HepG2 (cell line): Measurements from ENCODE around the gene LIPE. TPM values are rescaled to one million over a fixed set of nuclear protein-coding genes. Genes with fewer than 3 reads are reported as not detected.
A peak's percentile ranks its signal among the peaks of the same experiment; 100 is the strongest.

ENCODE experiments used
- ADNP ChIP-seq: sonication (generic); formaldehyde crosslinking; IDR thresholded peaks from 2 replicates; pipeline ENCODE4 v1.4.0; 2020; ENCODE audit warnings: missing genetic modification reagents
- ASH2L ChIP-seq: fragments of 300-600, 200-600 bp; sonication (generic); IDR thresholded peaks from 2 replicates; pipeline ENCODE4 v1.7.0; 2017; ENCODE audit warnings: low read depth, mild to moderate bottlenecking, moderate library complexity, mixed read lengths, low read length; ENCODE audit not compliant: insufficient read length
- ATF7 ChIP-seq, 2 experiments: fragments of 450-650 bp in 1 of 2; sonication (generic) in 1 of 2; formaldehyde crosslinking in 1 of 2; IDR thresholded peaks; 2 replicates each; pipeline versions ENCODE4 v1.4.0 to v1.6.1; 2016 to 2020; ENCODE audit warnings: antibody characterized with exemption in 1 of 2, mild to moderate bottlenecking in 1 of 2, missing genetic modification reagents in 1 of 2
- BHLHE40 ChIP-seq: IDR thresholded peaks from 2 replicates; pipeline ENCODE4 v1.6.1; 2011; ENCODE audit warnings: low read length, improper control_type of control experiment
- CREB1 ChIP-seq, 2 experiments: fragments of 450-650 bp in 1 of 2; IDR thresholded peaks; 2 replicates each; pipeline ENCODE4 v1.6.1; 2016 to 2017; ENCODE audit warnings: control low read depth in 1 of 2, mild to moderate bottlenecking in 1 of 2, missing compliant biosample characterization in 1 of 2, missing genetic modification characterization in 1 of 2
- FOXP1 ChIP-seq, 2 experiments: fragments of 450-650 bp in 1 of 2; IDR thresholded peaks; 2 replicates each; pipeline ENCODE4 v1.6.1; 2017 to 2018; ENCODE audit warnings: antibody characterized with exemption in 1 of 2
- HNF1B ChIP-seq: sonication (generic); formaldehyde crosslinking; IDR thresholded peaks from 2 replicates; pipeline ENCODE4 v1.5.1; 2020; ENCODE audit warnings: mild to moderate bottlenecking, moderate library complexity, missing genetic modification reagents
- PATZ1 ChIP-seq: sonication (generic); formaldehyde crosslinking; IDR thresholded peaks from 2 replicates; pipeline ENCODE4 v1.4.0; 2020; ENCODE audit warnings: missing genetic modification reagents
- YEATS4 ChIP-seq: sonication (generic); formaldehyde crosslinking; IDR thresholded peaks from 2 replicates; pipeline ENCODE4 v1.4.0; 2020; ENCODE audit warnings: missing genetic modification reagents, borderline replicate concordance
- ZNF547 ChIP-seq: sonication (generic); formaldehyde crosslinking; IDR thresholded peaks from 2 replicates; pipeline ENCODE4 v1.5.1; 2020; ENCODE audit warnings: mild to moderate bottlenecking, missing genetic modification reagents
- ZNF550 ChIP-seq: sonication (generic); formaldehyde crosslinking; IDR thresholded peaks from 2 replicates; pipeline ENCODE4 v1.4.0; 2020; ENCODE audit warnings: mild to moderate bottlenecking, missing genetic modification reagents, borderline replicate concordance
- ZNF577 ChIP-seq: sonication (generic); formaldehyde crosslinking; IDR thresholded peaks from 2 replicates; pipeline ENCODE4 v1.4.0; 2020; ENCODE audit warnings: mild to moderate bottlenecking, low read depth, missing genetic modification reagents, borderline replicate concordance
- ZNF687 ChIP-seq: sonication (generic); formaldehyde crosslinking; IDR thresholded peaks from 2 replicates; pipeline ENCODE4 v1.5.1; 2020; ENCODE audit warnings: mild to moderate bottlenecking, missing genetic modification reagents, moderate library complexity
- ZNF75D ChIP-seq: sonication (generic); formaldehyde crosslinking; IDR thresholded peaks from 2 replicates; pipeline ENCODE4 v1.8.1; 2023; ENCODE audit warnings: missing genetic modification reagents, mild to moderate bottlenecking, borderline replicate concordance
- polyA plus RNA-seq, 8 experiments: library from polyadenylated mRNA; depleted of rRNA in 3 of 8; stranded (reverse) in 7 of 8; unstranded in 1 of 8; fragments of >200 nt; fragmentation: Illumina TruSeq in 4 of 8; extraction: Trizol in 4 of 8; gene quantifications; 2 replicates each; pipeline versions ENCODE4 v1.2.1 to v1.2.3, GENCODE V29; 2011 to 2016; ENCODE audit warnings: low read depth in 4 of 8, missing spikeins in 1 of 8, mixed read lengths in 1 of 8; ENCODE audit not compliant: insufficient read depth in 1 of 8
- total RNA-seq, 5 experiments: library from RNA; depleted of rRNA; stranded (reverse); fragments of >200 nt; fragmentation: Illumina TruSeq; extraction: Trizol; gene quantifications; 2 replicates each; pipeline ENCODE4 v1.2.3, GENCODE V29; 2016; ENCODE audit warnings: low read depth in 1 of 5
- TF ChIP-seq, protein P1 (sequence below): sonication (generic); formaldehyde crosslinking; IDR thresholded peaks from 2 replicates; pipeline ENCODE4 v1.5.1; 2020; ENCODE audit warnings: mild to moderate bottlenecking, missing genetic modification reagents, moderate library complexity
- TF ChIP-seq, protein P2 (sequence below): sonication (generic); formaldehyde crosslinking; IDR thresholded peaks from 2 replicates; pipeline ENCODE4 v1.4.0; 2020; ENCODE audit warnings: missing genetic modification reagents, low read depth, mild to moderate bottlenecking, borderline replicate concordance
- TF ChIP-seq, protein P3 (sequence below): IDR thresholded peaks from 2 replicates; pipeline ENCODE4 v1.6.1; 2016

LIPE gene
- total and polyA plus RNA-seq, 2 of the 13 experiments (the other 11 are each of a cell fraction or from before 2014, with no cell fraction given), result not detected

GRCh38 chr19:42420055-42420544, 7.1 kb downstream of the LIPE start (continued):
- TF ChIP-seq PATZ1 (CRISPR knock-in tag), result peak; percentile 43; the same call in 1 of the 2 replicates
- TF ChIP-seq, protein P1, sequence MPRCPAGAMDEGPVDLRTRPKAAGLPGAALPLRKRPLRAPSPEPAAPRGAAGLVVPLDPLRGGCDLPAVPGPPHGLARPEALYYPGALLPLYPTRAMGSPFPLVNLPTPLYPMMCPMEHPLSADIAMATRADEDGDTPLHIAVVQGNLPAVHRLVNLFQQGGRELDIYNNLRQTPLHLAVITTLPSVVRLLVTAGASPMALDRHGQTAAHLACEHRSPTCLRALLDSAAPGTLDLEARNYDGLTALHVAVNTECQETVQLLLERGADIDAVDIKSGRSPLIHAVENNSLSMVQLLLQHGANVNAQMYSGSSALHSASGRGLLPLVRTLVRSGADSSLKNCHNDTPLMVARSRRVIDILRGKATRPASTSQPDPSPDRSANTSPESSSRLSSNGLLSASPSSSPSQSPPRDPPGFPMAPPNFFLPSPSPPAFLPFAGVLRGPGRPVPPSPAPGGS (CRISPR knock-in tag), result no peak
- TF ChIP-seq ASH2L, result no peak
- no peak for TF ChIP-seq ZNF577
- TF ChIP-seq ZNF550, result no peak
- 0 out of 2 replicates have a peak, but pooled peaks have one; percentile 10 for TF ChIP-seq ZNF687 (CRISPR knock-in tag)
- TF ChIP-seq CREB1 (IDR thresholded peaks at IDR 0.05), result peak; percentile 38; the same call in 1 of the 2 replicates
- TF ChIP-seq CREB1 (CRISPR knock-in tag; IDR thresholded peaks at IDR 0.05), result no peak
- TF ChIP-seq ATF7 (IDR thresholded peaks at IDR 0.05), result 0 out of 2 replicates have a peak, but pooled peaks have one; percentile 22
- TF ChIP-seq ATF7 (CRISPR knock-in tag; IDR thresholded peaks at IDR 0.05), result no peak
- TF ChIP-seq YEATS4 (CRISPR knock-in tag), result peak; percentile 26; the same call in 1 of the 2 replicates
- TF ChIP-seq ADNP (CRISPR knock-in tag), result peak; percentile 88
- peak; percentile 66 for TF ChIP-seq BHLHE40
- no peak for TF ChIP-seq ZNF75D (CRISPR knock-in tag)
- no peak for TF ChIP-seq FOXP1 (IDR thresholded peaks at IDR 0.05)
- no peak for TF ChIP-seq FOXP1 (CRISPR knock-in tag; IDR thresholded peaks at IDR 0.05)
- TF ChIP-seq HNF1B (CRISPR knock-in tag), result 0 out of 2 replicates have a peak, but pooled peaks have one; percentile 23
- no peak for TF ChIP-seq ZNF547 (CRISPR knock-in tag)
- TF ChIP-seq, protein P2, sequence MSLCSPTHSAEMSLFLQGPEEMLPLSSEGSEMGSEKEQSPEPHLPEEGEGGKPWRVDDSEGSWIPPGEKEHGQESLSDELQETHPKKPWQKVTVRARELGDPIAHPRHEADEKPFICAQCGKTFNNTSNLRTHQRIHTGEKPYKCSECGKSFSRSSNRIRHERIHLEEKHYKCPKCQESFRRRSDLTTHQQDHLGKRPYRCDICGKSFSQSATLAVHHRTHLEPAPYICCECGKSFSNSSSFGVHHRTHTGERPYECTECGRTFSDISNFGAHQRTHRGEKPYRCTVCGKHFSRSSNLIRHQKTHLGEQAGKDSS, result 0 out of 2 replicates have a peak, but pooled peaks have one; percentile 34
- TF ChIP-seq, protein P3, sequence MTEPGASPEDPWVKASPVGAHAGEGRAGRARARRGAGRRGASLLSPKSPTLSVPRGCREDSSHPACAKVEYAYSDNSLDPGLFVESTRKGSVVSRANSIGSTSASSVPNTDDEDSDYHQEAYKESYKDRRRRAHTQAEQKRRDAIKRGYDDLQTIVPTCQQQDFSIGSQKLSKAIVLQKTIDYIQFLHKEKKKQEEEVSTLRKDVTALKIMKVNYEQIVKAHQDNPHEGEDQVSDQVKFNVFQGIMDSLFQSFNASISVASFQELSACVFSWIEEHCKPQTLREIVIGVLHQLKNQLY, result 0 out of 2 replicates have a peak, but pooled peaks have one; percentile 15
